GM12892 (cell line): ENCODE measurements around the gene ZC3H12C.

Experiments used
- POLR2A ChIP-seq: IDR thresholded peaks from 2 replicates; pipeline ENCODE4 v1.6.1; 2011; ENCODE audit warnings: low read depth, low read length, control low read depth
- POLR2AphosphoS5 ChIP-seq: IDR thresholded peaks from 2 replicates; pipeline ENCODE4 v1.6.1; 2011; ENCODE audit warnings: low read depth, low read length, control low read depth
- TAF1 ChIP-seq: IDR thresholded peaks from 2 replicates; pipeline ENCODE4 v1.6.1; 2011; ENCODE audit warnings: low read depth, mild to moderate bottlenecking, control low read depth, low read length, borderline replicate concordance

- TF ChIP-seq POLR2A = no peak; the same call in 1 of the 2 replicates
- no peak for TF ChIP-seq POLR2AphosphoS5
- no peak for TF ChIP-seq TAF1
Observed at GRCh38 chr11:110100476-110101240, 7.5 kb downstream of the ZC3H12C start.
